CD4-positive, alpha-beta T cell (primary cell): Measurements from ENCODE around the gene PADI4. TPM values are rescaled to one million over a fixed set of nuclear protein-coding genes. Genes with fewer than 3 reads are reported as not detected.
"Not testable (repeated sequence)": the region's sequence is repeated elsewhere in the genome, so short reads cannot be mapped to it uniquely, and the experiment has no call there.

Experiments
- ATAC-seq: fragments of 200-7000 bp; cut with Tn5 transposase; one replicate; pipeline ENCODE4 v1.10.0; 2022; ENCODE audit warnings: mild to moderate bottlenecking; ENCODE audit not compliant: poor library complexity
- CTCF ChIA-PET: fragments of 350-600 bp; sonication (Branson Sonifier 250); formaldehyde crosslinking; loops from one replicate; lab custom pipeline; 2021; ENCODE audit warnings: antibody characterized with exemption, inconsistent platforms; lab: Charles Lee
- POLR2A ChIA-PET: fragments of 350-600 bp; sonication (Branson Sonifier 250); formaldehyde crosslinking; loops from one replicate; lab custom pipeline; 2021; ENCODE audit warnings: antibody characterized with exemption, inconsistent platforms; lab: Charles Lee
- DNase-seq, 14 experiments: peaks; one replicate each; pipeline ENCODE4 v3.0.0-alpha.2; 2013 to 2020; ENCODE audit warnings: mixed read lengths in 2 of 14
- H3K27ac ChIP-seq, 2 donors: one replicate each; pipeline versions ENCODE4 v1.5.1 to v1.7.0; 2013; ENCODE audit warnings: low read length in 2 of 2, low read depth in 1 of 2, mild to moderate bottlenecking in 1 of 2
- H3K27me3 ChIP-seq, 2 experiments: 1 replicate in 1 of 2; 2 replicates in 1 of 2; pipeline versions ENCODE4 v1.6.1 to v1.7.0; 2013; ENCODE audit warnings: low read length in 2 of 2, control low read depth in 1 of 2, mild to moderate bottlenecking in 1 of 2, moderate library complexity in 1 of 2; ENCODE audit not compliant: insufficient read depth in 2 of 2, control insufficient read depth in 1 of 2
- H3K36me3 ChIP-seq: one replicate; pipeline ENCODE4 v1.6.1; 2013; ENCODE audit warnings: low read length, control low read depth; ENCODE audit not compliant: insufficient read depth
- H3K4me1 ChIP-seq: one replicate; pipeline ENCODE4 v1.6.1; 2013; ENCODE audit warnings: low read length, control low read depth; ENCODE audit not compliant: insufficient read depth
- H3K4me3 ChIP-seq: one replicate; pipeline ENCODE4 v1.5.1; 2013; ENCODE audit warnings: mild to moderate bottlenecking, low read length, moderate library complexity
- H3K9me3 ChIP-seq, 2 experiments: 1 replicate in 1 of 2; 2 replicates in 1 of 2; pipeline versions ENCODE4 v1.6.1 to v1.7.0; 2013; ENCODE audit warnings: low read length in 2 of 2, mild to moderate bottlenecking in 2 of 2, control low read depth in 1 of 2, moderate library complexity in 1 of 2; ENCODE audit not compliant: control insufficient read depth in 1 of 2, insufficient read depth in 1 of 2
- H3K27ac Mint-ChIP-seq: one replicate; pipeline ENCODE4 v1.8.0; 2020; ENCODE audit warnings: mixed read lengths
- H3K27me3 Mint-ChIP-seq: one replicate; pipeline ENCODE4 v1.8.0; 2021; ENCODE audit warnings: mixed read lengths
- H3K36me3 Mint-ChIP-seq: one replicate; pipeline ENCODE4 v1.8.0; 2021; ENCODE audit warnings: low read depth, mixed read lengths
- H3K4me1 Mint-ChIP-seq: one replicate; pipeline ENCODE4 v1.8.0; 2021; ENCODE audit warnings: low read depth, mixed read lengths
- H3K4me3 Mint-ChIP-seq: one replicate; pipeline ENCODE4 v1.8.0; 2020; ENCODE audit warnings: mild to moderate bottlenecking, mixed read lengths
- H3K9me3 Mint-ChIP-seq: one replicate; pipeline ENCODE4 v1.8.0; 2020; ENCODE audit warnings: mixed read lengths
- CTCF ChIP-seq: fragments of 200-600 bp; IDR thresholded peaks from one replicate; pipeline ENCODE4 v1.8.0; 2022; ENCODE audit warnings: antibody characterized with exemption, mild to moderate bottlenecking
- intact Hi-C, 2 experiments: fragments of 100-400 bp; cut with DNase I in 1 of 2; cut with micrococcal nuclease in 1 of 2; formaldehyde crosslinking; loops; one replicate each; pipeline versions ENCODE4 v1.15.1 to v1.9.0; 2023 to 2025; cut with DNase I, micrococcal nuclease
- total RNA-seq, 174 experiments: library from RNA in 2 of 174; stranded (reverse) in 2 of 174; gene quantifications; one replicate each; pipeline ENCODE4 v1.2.3 and lab custom pipeline; 2021 to 2026

PADI4 gene
- total RNA-seq, 2 experiments from 2014 or later: 0.41 to 0.75 TPM

- Histone ChIP-seq H3K4me1 (peaks cover 3% of the 10 kb centered on the region), H3K36me3 (no peaks in the 10 kb centered on the region), H3K9me3 (no peaks in the 10 kb centered on the region), H3K27me3 (no peaks in the 10 kb centered on the region), H3K4me3 (no peak overlapping the region), H3K27ac (no peak overlapping the region)
- no peak overlapping the region for H3K4me3 Mint-ChIP-seq
- H3K9me3 Mint-ChIP-seq: peaks cover 4% of the 10 kb centered on the region
- H3K27ac Mint-ChIP-seq: no peak overlapping the region
- DNase-seq (no peak), ATAC-seq (no peak)
- intact Hi-C loops: no loop called here
- no peaks in the 10 kb centered on the region for H3K4me1 Mint-ChIP-seq
- TF ChIP-seq CTCF: no peak
- peaks cover 18% of the 10 kb centered on the region for H3K27me3 Mint-ChIP-seq
- ChIA-PET POLR2A (no interaction called here), CTCF (no interaction called here)
- H3K36me3 Mint-ChIP-seq: no peaks in the 10 kb centered on the region
Measured at GRCh38 chr1:17340358-17340757, 32.4 kb downstream of the PADI4 start.

GRCh38 chr1:17342014-17342441, 34.0 kb downstream of the PADI4 start:
- no peak overlapping the region for H3K27ac ChIP-seq
- DNase-seq: no peak
- ATAC-seq: no peak
- peaks cover 4% of the 10 kb centered on the region for H3K9me3 Mint-ChIP-seq
- H3K36me3 ChIP-seq: no peaks in the 10 kb centered on the region
- no peaks in the 10 kb centered on the region for H3K27me3 ChIP-seq
- ChIA-PET CTCF (no interaction called here), POLR2A (no interaction called here)
- H3K4me1 Mint-ChIP-seq: no peaks in the 10 kb centered on the region
- H3K9me3 ChIP-seq: no peaks in the 10 kb centered on the region
- no peak overlapping the region for H3K4me3 ChIP-seq
- no peak for TF ChIP-seq CTCF
- peaks cover 8% of the 10 kb centered on the region for H3K27me3 Mint-ChIP-seq
- intact Hi-C loops: no loop called here
- no peak overlapping the region for H3K4me3 Mint-ChIP-seq
- no peaks in the 10 kb centered on the region for H3K36me3 Mint-ChIP-seq
- H3K27ac Mint-ChIP-seq: no peak overlapping the region
- no peaks in the 10 kb centered on the region for H3K4me1 ChIP-seq

- H3K36me3 ChIP-seq, H3K27me3 ChIP-seq, H3K4me3 ChIP-seq, intact Hi-C loops, H3K4me1 Mint-ChIP-seq, DNase-seq, H3K27me3 Mint-ChIP-seq, H3K4me1 ChIP-seq, H3K27ac Mint-ChIP-seq, H3K9me3 ChIP-seq, H3K4me3 Mint-ChIP-seq, ATAC-seq, H3K9me3 Mint-ChIP-seq, POLR2A ChIA-PET, H3K36me3 Mint-ChIP-seq, H3K27ac ChIP-seq: not testable (repeated sequence)
- CTCF ChIA-PET: interaction anchor here (0.6 kb wide), 1 partner anchor 32 kb away, joined by 6 read pairs; no protein-coding TSS in a partner anchor
Measured at GRCh38 chr1:17345506-17345905, 37.5 kb downstream of the PADI4 start.

- CTCF ChIA-PET: no interaction called here
- peaks cover 8% of the 10 kb centered on the region for H3K27me3 Mint-ChIP-seq
- TF ChIP-seq CTCF: no peak
Measured at GRCh38 chr1:17346046-17346789, 38.2 kb downstream of the PADI4 start.

More at GRCh38 chr1:17346046-17346789, 38.2 kb downstream of the PADI4 start:
- ATAC-seq (no peak), DNase-seq (no peak)
- Histone ChIP-seq H3K4me1 (no peaks in the 10 kb centered on the region), H3K36me3 (no peaks in the 10 kb centered on the region), H3K27ac (no peak overlapping the region), H3K4me3 (no peak overlapping the region), H3K27me3 (no peaks in the 10 kb centered on the region), H3K9me3 (no peaks in the 10 kb centered on the region)
- POLR2A ChIA-PET: no interaction called here
- no peak overlapping the region for H3K4me3 Mint-ChIP-seq
- peaks cover 4% of the 10 kb centered on the region for H3K9me3 Mint-ChIP-seq
- H3K36me3 Mint-ChIP-seq: no peaks in the 10 kb centered on the region
- intact Hi-C loops: no loop called here
- H3K27ac Mint-ChIP-seq: no peak overlapping the region
- peaks cover 5% of the 10 kb centered on the region for H3K4me1 Mint-ChIP-seq
